HG03196 (cell line): Measurements from ENCODE around the gene HPSE2.
A peak's percentile ranks its signal among the peaks of the same experiment; 100 is the strongest.
"Not testable (repeated sequence)": the region's sequence is repeated elsewhere in the genome, so short reads cannot be mapped to it uniquely, and the experiment has no call there.

Experiments used
- ATAC-seq: cut with Tn5 transposase; IDR thresholded peaks from one replicate; pipeline ENCODE4 v1.9.1; 2021; ENCODE audit not compliant: unreplicated experiment

The HPSE2 gene

DNA sequence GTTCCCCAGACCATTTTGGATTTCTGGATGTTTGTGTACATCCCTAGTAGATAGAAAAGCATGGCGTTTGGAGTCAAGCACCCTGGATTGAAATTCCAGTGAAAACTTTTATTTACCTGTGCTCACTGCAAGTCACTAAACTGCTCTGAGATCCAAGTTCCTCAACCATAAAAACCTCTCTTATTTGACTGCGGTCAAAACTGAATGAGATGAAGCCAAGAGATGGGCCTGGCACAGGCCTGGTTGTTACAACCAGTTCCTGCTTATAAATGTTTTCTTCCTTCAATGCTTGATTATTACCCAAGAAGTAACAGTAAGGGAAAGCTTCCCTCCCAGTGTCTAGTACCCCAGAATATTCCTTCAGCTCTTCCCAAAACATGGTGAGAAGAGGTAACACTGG lies 718.0 kb downstream of the HPSE2 start:
- ATAC-seq: no peak

DNA sequence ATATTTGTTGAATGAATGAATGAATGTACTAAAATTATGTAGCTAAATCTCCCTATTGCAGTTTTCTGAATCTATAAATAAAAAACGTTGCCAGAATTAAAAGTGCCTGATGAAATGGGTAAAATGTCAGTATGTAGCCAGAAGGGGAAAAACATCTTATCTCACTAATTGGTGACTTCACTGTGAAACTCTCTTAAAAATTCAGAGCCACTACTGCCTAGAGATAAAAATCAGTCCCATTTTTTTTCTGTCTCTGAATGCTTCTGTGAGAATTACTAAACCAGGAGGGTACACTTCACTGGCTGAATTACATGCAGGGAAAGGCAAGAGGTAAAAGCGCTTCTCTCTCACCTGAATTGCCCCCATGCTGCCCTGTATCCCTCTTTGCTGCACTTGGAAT lies 719.3 kb downstream of the HPSE2 start:
- ATAC-seq: no peak

GRCh38 chr10:98513704-98514103 lies 721.9 kb downstream of the HPSE2 start:
- no peak for ATAC-seq

DNA sequence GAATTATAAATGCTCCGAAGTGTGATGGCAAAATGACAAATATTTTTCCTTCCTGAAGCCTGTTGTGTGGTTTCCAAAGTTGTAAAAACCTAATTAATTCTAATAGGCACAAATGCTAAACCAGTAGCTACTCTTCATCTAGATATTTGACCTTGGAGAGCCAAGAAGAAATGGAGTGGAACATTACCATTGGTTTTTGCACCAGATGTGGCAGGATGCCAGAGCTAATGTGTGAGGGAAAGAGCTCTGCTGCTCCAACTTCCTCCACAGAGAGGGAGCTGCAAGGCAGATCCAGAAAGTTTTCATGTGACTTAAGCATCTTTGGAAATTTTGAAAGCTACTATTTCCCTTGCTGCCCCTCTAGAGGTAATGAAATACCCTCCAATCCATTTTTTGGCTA lies 723.8 kb downstream of the HPSE2 start:
- no peak for ATAC-seq

DNA sequence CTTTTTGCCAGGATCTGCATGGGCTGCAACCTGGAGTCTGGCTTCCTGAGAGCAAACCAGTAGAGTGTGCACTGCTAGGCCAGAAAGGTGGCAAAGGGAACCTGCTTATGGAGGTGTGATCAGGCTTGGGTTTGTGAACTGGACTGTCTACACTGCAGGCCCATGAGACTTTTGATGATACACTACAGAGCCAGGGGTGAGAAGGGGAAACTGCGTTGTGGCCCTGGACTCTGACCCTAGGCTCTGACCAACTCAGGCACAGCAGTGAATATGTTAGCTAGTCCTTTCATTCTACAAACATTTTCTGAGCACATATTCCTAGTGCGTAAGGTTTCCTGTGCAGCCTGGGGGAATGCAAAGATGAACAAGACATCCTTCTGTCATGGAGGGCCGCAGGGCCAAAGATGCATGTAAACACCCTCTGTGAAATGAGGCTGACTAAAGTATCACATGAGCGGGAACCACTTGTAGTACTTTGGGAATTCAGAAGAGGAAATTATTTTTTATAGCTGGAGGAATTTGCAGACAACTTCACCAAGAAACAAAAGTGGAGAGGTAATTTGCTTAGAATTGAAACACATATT lies 725.1 kb downstream of the HPSE2 start:
- no peak for ATAC-seq

DNA sequence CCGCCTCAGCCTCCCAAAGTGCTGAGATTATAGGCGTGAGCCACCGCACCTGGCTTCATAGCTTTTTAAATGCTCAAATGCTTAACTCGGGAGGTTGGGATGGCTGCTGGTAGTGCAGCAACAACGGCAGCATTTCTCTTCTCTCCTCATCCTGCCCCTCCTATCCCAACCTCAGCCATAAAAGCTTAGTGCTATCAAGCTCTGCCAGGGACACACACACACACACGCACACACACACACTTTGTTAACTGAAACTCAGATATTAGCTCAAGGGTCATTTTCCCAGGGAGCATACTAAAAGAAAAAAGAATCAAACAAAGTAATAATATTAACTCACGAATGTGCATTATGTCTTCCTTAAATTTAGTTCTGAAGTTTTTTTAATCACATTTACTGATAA lies 725.9 kb downstream of the HPSE2 start:
- no peak for ATAC-seq

GRCh38 chr10:98502535-98502934 lies 733.1 kb downstream of the HPSE2 start:
- not testable (repeated sequence) for ATAC-seq

DNA sequence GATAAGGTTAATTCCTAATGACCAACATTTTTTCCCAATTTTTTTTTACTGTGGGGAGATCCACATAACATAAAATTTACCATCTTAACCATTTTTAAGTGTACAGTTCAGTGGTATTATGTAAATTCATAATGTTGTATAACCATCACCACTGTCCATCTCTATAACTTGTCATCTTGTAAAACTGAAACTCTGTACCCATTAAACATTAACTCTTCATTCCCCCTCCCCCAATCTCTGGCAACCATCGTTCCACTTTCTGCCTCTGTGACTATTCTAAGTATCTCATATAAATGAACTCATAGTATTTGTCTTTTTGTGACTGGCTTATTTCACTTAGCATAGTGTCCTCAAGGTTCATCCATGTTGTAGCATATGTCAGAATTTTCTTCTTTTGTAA lies 742.9 kb downstream of the HPSE2 start:
- ATAC-seq: no peak

GRCh38 chr10:98489561-98490481 lies 745.8 kb downstream of the HPSE2 start:
- ATAC-seq: no peak

GRCh38 chr10:98488669-98489430 lies 746.8 kb downstream of the HPSE2 start:
- ATAC-seq: no peak

- no peak for ATAC-seq
Observed at GRCh38 chr10:98487649-98488048, 748.0 kb downstream of the HPSE2 start.

DNA sequence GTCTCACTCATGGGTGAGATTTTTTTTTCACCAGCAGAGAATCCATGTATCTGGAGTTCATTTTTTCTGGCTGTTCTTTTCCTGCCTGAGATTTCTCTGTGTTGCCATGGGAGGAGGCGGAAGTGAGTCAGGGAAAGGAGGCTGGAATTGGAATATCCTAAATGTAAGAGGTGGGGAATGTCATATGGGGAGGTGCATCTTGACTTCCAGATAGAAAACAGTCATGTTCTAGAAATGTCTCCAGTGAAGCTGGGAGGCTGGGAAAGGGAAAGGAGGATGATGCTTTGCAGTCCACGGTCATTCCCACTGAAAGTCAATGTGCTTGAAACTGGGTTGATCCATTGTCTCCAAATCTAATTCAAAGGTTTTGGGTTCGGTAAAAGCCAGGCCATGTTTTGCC lies 749.2 kb downstream of the HPSE2 start:
- no peak for ATAC-seq

- ATAC-seq: no peak
Observed at GRCh38 chr10:98485959-98486358, 749.7 kb downstream of the HPSE2 start.

DNA sequence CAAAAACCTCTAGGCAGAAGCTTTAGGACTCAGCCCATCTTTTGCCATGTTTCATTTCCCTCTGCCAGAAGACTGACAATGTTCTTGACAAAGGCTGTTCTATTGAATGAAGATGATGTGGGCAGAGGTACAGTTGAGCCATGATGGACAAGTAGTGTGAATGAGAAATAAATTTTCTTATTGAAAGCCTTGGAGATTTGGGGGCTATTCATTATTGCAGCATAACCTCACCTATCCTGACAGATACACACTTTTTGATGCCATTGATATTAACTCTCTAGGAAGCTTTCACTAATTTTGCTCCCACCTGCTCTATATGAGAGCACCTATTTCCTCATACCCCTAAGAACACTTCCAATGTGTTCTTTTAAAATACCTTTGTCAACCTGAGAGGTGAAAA lies 752.0 kb downstream of the HPSE2 start:
- ATAC-seq: no peak

- no peak for ATAC-seq
Observed at GRCh38 chr10:98482096-98482495, 753.6 kb downstream of the HPSE2 start.

DNA sequence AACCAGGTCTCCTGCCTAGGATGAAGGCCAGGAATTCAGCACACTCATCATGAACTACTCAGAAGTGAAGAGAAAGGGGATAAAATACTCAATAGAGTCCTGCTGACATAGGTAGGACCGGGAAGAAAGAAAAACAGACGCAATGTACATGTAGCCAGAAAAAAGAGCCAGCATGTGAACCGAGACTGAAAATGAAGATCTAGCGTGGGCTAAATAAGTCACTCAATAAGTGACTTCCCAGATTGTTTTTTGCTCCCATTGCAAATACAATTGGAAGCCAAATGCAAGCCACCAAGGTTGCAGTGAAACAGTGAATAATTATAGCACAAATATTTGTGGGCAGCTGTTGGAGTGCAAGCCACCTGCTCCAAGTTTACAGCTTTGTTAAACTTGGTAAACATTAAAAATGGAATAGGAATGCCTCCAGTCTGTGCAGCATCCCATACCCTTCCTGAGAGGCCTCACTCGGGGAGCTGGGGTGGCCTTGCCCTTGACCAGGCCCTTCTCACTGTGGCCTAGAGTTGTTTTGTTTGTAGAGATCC lies 754.2 kb downstream of the HPSE2 start:
- no peak for ATAC-seq

DNA sequence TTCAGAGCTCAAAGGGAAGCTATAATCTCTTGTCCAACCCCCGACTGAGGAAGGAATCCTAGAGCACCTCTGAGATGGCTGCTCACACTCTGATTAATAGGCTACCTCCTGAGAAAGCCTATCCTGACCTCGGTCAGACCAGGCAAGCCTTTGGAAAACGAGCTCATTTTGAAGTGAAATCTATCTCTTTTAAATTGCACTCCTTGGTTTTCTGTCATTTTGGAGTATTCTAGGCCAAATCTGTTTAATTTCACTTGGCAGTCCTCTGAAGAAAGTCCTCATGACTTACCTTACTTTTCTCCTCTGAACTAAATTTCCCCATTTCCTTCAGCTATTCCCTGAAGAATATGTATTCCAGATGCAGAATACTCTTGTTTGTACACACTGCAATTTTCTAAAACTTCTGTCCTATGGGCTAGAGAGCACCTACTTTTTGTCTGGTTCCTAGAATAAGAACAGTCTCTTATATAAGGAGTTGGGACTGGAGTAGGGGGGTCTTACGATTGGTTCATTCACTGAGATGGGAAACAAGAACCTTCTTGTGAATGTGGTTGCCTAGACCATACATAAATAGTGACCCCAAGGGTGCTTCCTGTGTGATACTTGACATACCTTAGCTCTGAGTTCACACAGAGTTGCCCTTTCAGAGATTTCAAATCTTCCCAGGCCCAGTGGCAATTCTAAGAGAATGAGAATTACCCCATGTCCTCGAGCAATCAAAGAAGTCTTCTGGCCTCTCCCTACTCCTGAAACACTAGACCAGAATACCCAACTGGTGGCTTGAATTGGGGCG lies 757.0 kb downstream of the HPSE2 start:
- ATAC-seq: no peak

GRCh38 chr10:98477861-98478260 lies 757.8 kb downstream of the HPSE2 start:
- ATAC-seq: no peak

DNA sequence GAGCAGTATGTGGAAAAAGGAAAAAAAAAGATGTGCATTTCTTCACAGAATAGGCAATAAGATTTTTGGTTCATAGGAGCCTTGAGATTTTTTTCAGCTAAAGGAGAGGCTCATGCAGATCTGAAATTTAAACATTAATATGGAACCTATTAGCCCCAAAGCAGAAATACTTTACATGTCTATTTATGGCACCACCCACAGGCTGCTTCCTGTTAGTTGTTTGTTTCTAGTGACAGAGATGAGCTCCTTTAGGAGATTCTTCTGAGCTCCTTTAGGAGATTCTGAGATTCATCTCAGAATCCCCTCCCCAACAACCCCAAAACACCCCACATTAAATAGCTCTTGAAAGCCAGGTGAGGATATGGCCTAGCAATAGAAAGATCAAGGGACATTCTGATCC lies 761.0 kb downstream of the HPSE2 start:
- peak; percentile 65 for ATAC-seq

GRCh38 chr10:98472196-98472595 lies 763.5 kb downstream of the HPSE2 start:
- no peak for ATAC-seq

GRCh38 chr10:98470850-98471249 lies 764.8 kb downstream of the HPSE2 start:
- ATAC-seq: no peak
